Tibial nerve (tissue), 4 donors: ENCODE measurements around the gene CFAP299.

ENCODE experiments used
- EP300 ChIP-seq, 2 donors: sonication (generic); formaldehyde crosslinking; IDR thresholded peaks; one replicate each; pipeline ENCODE4 v1.6.1; 2017; ENCODE audit warnings: antibody characterized with exemption in 2 of 2, mild to moderate bottlenecking in 1 of 2
- POLR2A ChIP-seq, 2 donors: fragments of 450-650 bp; IDR thresholded peaks; one replicate each; pipeline ENCODE4 v1.6.1; 2017; ENCODE audit warnings: antibody characterized with exemption in 2 of 2, mild to moderate bottlenecking in 2 of 2, moderate library complexity in 2 of 2
- TF ChIP-seq, protein P1 (sequence below), 5 experiments: fragments of 200-600 bp in 3 of 5; fragments of 450-650 bp in 2 of 5; sonication (generic) in 3 of 5; IDR thresholded peaks; one replicate each; pipeline ENCODE4 v1.5.1; 2016 to 2019; ENCODE audit warnings: antibody characterized with exemption in 5 of 5, mild to moderate bottlenecking in 3 of 5, moderate library complexity in 2 of 5

DNA sequence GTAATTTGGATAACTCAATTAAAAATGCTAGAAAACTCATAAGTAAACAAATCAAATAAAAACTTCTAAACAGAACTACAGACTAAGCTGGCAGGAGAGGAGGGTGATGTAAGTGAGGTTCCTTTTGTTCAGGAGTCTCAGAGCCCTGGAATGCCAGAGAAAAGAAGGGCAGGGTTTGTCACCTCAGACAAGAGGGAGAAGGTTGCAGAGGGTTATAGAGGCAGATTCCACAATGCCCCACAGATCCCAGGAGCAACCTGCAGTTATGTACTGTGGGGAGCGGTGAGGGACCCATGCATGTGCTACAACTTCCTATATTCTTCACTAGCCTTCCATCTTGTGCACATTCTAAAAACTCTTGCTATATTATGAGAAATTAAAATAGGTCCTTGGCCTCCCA, 129.7 kb downstream of the CFAP299 start:
- TF ChIP-seq, protein P1, sequence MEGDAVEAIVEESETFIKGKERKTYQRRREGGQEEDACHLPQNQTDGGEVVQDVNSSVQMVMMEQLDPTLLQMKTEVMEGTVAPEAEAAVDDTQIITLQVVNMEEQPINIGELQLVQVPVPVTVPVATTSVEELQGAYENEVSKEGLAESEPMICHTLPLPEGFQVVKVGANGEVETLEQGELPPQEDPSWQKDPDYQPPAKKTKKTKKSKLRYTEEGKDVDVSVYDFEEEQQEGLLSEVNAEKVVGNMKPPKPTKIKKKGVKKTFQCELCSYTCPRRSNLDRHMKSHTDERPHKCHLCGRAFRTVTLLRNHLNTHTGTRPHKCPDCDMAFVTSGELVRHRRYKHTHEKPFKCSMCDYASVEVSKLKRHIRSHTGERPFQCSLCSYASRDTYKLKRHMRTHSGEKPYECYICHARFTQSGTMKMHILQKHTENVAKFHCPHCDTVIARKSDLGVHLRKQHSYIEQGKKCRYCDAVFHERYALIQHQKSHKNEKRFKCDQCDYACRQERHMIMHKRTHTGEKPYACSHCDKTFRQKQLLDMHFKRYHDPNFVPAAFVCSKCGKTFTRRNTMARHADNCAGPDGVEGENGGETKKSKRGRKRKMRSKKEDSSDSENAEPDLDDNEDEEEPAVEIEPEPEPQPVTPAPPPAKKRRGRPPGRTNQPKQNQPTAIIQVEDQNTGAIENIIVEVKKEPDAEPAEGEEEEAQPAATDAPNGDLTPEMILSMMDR (IDR thresholded peaks at IDR 0.05) = no peak
- no peak for TF ChIP-seq POLR2A (IDR thresholded peaks at IDR 0.05)
- no peak for TF ChIP-seq EP300 (IDR thresholded peaks at IDR 0.05)
